ENCODE measurements around the gene STARD13.

- no peak for TF ChIP-seq YY1 (IDR thresholded peaks at IDR 0.05; ENCODE audit: insufficient read depth, insufficient read length)
- TF ChIP-seq ZNF274 (IDR thresholded peaks at IDR 0.05; ENCODE audit: low read depth, low read length), result no peak
Observed at GRCh38 chr13:33249066-33249465, 36.5 kb downstream of the STARD13 start.

Data from NT2/D1 (cell line).